HT1080 (cell line): ENCODE data around the gene PRDM16. TPM values are rescaled to one million over a fixed set of nuclear protein-coding genes. Genes with fewer than 3 reads are reported as not detected.
A peak's percentile ranks its signal among the peaks of the same experiment; 100 is the strongest.

Experiments used
- DNase-seq: peaks from one replicate; pipeline ENCODE4 v3.0.0-alpha.2; 2015; ENCODE audit warnings: low read depth
- total RNA-seq: library from RNA; depleted of rRNA; stranded (reverse); fragments of >200 nt; shearing (Covaris generic); gene quantifications from 2 replicates; pipeline ENCODE4 v1.2.3, GENCODE V29; 2014

Gene PRDM16
- total RNA-seq, 1 experiment from 2014 or later, result not detected

- DNase-seq, result no peak
Observed at GRCh38 chr1:3180915-3181314, 111.9 kb downstream of the PRDM16 start.

- no peak for DNase-seq
Observed at GRCh38 chr1:3181956-3182355, 113.0 kb downstream of the PRDM16 start.

GRCh38 chr1:3183411-3183810, 114.4 kb downstream of the PRDM16 start:
- DNase-seq, result no peak

DNA sequence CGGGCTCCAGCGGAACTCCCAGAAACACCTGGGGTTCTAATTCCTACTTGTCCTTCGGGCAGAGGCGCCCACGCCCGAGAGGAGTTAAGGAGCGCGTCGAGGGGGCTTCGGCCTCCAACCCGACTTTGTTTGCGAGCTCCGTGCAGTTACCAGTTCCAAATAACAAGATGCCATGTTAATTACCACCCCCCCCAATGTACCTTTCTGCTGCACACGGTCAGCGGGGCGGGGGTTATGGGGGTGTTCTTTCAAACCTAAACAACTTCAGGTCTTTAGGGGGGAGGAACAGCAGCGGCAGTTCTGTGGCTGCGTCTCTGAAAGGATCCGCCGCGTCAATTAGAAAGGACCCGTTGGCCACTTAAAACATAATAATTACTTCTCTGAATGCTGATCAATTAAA, 114.8 kb downstream of the PRDM16 start:
- no peak for DNase-seq

- DNase-seq, result no peak
Observed at GRCh38 chr1:3184666-3185065, 115.7 kb downstream of the PRDM16 start.

GRCh38 chr1:3185896-3186525, 117.0 kb downstream of the PRDM16 start:
- DNase-seq, result no peak

DNA sequence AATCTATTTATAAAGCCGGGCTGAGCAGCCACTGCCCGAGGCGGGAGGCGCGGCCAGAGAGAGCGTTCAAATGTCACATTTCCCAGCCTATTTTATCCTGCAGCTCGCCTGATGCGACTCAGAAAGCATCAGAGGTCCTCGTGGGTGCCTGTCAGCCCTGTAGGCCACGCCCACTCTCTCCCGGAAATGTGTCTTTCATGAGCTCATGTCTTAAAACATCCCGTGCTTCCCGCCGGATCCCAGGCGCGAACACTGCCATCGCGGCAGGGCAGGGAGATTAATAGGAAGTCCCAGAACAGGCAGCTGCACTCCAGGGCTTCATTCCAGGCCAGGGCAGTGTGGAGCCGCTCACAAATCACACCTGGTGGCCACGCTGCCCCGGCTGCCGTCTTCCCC, 117.5 kb downstream of the PRDM16 start:
- peak; percentile 7 for DNase-seq

GRCh38 chr1:3187415-3188149, 118.6 kb downstream of the PRDM16 start:
- DNase-seq, result no peak

DNA sequence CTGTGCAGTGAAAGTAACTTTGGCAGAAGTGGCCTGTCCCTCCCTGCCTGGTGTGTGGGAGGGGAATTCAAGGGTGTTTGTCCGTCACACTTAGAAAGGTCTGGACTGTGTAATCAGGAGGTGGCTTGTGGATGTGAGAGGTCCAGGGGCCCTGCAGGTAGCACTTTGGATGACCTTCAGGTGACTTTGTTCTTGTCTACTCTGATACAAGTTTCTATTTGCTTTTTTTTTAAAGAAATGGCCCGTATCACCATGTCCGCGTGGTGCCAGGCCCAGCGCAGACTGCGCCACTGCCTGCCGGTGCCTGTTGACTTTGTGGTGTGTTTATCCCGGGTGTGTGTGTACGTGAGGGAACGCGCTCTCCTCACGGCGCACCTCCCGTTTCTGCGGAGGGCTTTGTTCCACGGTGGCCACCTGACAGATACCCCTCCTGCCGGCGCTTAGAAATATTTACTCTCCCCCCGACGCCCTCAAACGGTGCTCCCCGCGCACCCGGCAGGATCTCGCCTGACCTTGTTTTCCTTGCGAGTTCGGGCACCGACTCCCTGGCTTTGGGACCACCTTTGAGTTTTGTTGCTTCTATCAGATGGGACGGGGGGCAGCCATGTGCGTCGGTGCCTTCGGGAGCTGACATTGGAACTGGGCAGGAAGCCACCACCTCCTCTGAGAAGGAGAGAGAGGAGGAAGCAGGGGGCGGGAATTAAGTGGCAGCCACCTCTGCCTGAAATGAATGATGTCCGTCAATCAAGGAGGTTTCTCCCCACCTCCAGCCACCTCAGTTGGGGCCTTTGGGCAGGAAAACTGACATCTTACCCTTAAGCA, 119.4 kb downstream of the PRDM16 start:
- DNase-seq, result no peak

DNA sequence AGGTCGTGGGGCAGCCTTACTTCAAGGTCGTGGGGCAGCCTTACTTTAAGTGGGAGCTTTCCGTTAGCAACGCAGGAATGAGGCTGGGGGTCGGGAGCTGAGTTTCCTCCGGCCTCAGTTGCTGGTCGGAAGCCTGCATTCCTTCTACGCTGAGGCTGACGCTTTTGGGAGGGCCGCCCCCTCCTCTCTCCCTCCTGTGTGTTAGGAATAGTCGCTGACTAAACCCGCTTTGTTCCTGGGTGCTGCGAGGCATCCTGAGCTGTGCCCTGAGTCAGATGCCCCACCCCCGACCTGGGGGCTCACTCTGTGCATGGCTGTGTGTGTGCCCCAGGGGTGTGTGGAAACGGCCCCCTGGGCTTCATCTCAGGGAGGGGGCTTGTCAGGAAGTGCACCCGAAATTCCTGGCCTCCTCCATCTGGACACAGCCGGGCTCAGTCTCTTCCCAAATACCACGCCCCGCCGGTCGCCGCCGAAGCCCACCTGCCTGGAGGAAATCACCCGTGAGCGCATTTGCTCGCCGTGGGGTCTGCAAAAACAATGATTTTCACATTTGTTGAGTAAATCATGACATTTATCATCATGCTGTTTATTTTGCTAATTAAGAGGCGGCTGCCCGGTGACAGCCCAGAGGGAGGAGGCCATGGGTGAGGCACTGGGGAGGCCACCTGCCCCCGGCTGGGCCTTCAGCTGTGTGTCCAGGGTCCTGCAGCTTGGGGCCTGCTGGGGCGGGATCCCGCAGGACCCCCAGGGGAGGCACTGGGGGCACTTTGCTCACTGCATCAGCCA, 121.4 kb downstream of the PRDM16 start:
- DNase-seq, result no peak

DNA sequence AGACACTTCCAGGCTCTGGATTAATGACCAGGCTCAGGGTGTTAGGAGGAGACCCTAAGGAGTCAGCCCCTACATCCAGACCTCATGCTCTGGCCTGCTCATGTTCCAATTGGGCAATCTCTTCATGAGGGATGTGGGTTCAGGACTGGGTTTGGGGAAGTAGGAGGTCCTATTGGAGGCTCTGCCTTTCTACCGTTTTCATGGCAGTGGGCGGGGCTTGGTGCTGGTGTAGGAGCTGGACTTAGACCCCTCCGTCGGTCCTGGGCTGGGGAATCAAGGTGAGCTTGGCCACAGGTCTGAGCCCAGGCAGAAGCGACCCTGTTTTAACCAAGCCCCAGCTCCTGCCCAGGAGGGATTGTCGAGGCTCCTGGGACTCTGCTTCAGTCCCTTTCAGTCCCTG, 123.4 kb downstream of the PRDM16 start:
- DNase-seq, result no peak

- peak; percentile 61 for DNase-seq
Observed at GRCh38 chr1:3192825-3193224, 123.8 kb downstream of the PRDM16 start.

DNA sequence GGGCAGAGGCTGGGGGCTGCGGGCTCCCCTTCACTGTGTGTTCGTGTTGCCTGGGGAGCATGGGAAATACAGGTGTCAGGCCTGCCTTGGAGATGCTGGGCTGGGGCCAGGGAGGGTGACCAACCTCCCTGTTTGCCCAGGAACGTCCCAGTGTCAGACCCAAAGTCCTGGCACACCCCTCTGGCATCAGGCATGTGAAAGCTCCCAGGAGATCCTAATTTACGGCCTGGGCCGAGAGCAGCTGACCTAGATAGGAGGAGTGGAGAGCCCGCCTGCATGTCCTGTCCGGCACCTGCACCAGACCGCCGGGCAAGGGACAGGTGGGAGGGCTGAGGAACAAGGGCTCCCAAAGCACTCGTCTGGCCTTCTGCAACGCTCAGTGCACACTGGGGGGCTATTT, 124.8 kb downstream of the PRDM16 start:
- DNase-seq, result no peak

DNA sequence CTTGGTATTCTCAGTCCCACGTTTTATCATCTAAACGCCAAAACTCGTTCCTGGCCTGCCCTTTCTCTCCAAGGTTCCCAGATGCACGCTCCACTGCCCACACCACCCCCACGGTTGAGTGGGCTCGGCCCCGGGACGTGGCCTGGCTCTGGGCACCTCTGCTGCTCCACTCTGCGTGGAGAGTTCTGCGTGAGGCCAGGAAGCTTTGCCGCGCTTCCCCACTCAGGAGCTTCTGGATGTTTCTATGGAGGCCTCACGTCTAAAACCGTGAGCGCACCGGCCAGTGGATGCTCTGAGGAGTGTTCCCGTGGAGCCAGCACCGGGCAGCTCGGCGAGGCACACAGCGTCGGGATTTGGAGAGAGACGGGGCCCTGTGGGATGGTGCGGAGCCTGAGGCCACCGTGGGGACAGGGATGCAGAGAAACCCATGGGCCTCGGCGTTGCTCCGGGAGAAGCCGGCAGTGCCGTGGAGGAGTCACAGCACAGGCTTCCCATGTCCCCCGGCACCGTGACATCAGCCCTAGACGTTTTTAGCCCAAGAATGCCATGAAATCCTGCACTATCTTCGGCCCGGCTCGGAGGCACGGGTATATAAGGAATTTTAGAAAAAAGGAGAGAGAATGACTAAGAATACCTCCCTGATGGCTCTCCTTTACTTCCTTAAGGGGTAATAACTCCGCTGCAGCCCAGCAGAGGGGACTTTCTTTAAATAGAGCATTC, 125.9 kb downstream of the PRDM16 start:
- DNase-seq, result no peak

GRCh38 chr1:3195480-3195815, 126.4 kb downstream of the PRDM16 start:
- no peak for DNase-seq

DNA sequence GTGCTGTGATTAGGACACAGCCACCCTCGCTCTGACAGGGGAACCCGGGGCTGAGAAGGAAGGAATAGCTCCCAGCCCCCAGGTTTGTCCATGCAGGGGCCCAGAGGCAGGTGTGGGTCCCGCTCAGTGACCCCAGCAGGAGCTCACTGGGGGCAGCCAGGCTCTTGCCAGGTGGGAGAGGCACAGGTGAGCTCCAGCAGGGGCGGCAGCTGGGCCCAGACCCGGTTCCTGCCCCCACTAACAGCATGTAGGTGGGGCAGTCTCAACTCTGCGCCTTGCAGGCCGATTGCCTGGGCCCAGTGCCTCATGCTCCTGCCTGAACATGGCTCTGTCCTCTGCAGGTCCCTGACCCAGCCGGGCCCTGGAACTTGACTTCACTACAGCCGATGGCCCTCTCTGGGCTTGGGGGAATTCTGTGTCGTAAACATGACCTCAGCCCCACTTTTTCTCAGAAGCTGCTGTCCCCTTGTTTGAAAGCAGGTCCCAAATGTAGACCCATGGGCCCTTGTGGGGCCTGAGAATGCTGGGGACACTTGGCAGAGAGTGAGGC, 127.0 kb downstream of the PRDM16 start:
- DNase-seq, result no peak

GRCh38 chr1:3196577-3197245, 127.7 kb downstream of the PRDM16 start:
- DNase-seq, result no peak

DNA sequence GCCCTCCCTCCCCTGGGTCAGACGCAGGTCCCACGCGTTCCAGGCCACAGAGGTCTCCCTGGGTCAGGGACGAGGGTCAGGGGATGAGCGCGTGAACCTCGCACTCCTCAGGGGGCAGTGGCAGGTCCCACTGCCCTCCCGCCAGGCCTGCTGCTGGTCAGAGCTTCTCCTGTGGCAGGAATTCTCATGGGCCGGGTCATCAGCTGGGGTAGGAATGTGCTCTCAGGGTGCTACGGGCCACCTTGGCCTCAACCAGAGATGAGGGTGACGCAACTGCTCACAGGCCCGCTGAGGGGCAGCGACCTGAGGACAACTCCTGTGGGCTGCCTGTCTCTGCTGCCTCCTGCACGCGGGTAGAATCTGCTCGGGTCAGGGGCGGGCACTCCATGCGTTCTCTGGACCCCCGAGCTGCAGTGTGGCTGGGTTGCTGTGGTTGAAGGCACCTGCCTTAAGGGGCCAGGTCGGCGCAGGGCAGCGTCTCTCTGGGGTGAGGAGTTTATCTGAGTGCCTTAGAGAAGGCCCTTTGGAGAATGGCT, 128.8 kb downstream of the PRDM16 start:
- DNase-seq, result no peak

GRCh38 chr1:3198371-3199271, 129.6 kb downstream of the PRDM16 start:
- no peak for DNase-seq
